ENCODE results near the gene CCAR1.
"Not testable (repeated sequence)": the region's sequence is repeated elsewhere in the genome, so short reads cannot be mapped to it uniquely, and the experiment has no call there.

The CCAR1 gene

GRCh38 chr10:68827592-68827959 lies 106.5 kb downstream of the CCAR1 start:
- H3K4me1 Mint-ChIP-seq, H3K27ac Mint-ChIP-seq, H3K36me3 Mint-ChIP-seq, DNase-seq, H3K9me3 Mint-ChIP-seq: not testable (repeated sequence)
- ATAC-seq (replicated peaks): peak in 1 of 2 donors; percentile 55
- Mint-ChIP-seq H3K4me3 (peak overlapping the region in 1 of 2 donors; percentile 80), H3K27me3 (peaks cover 5 to 12% of the 10 kb centered on the region in 2 donors)

- not testable (repeated sequence) for DNase-seq, H3K27ac Mint-ChIP-seq, H3K36me3 Mint-ChIP-seq, H3K9me3 Mint-ChIP-seq, H3K4me1 Mint-ChIP-seq
- ATAC-seq (replicated peaks): peak; percentile 57
- Mint-ChIP-seq H3K4me3 (peak overlapping the region; percentile 56 to 75), H3K27me3 (peaks cover 5 to 12% of the 10 kb centered on the region in 2 donors)
These were observed 107.1 kb downstream of the CCAR1 start for GRCh38 chr10:68828083-68828601.

- Mint-ChIP-seq H3K36me3 (no peaks in the 10 kb centered on the region), H3K27me3 (peaks cover 5 to 12% of the 10 kb centered on the region in 2 donors), H3K4me3 (no peak overlapping the region), H3K9me3 (no peaks in the 10 kb centered on the region), H3K4me1 (no peaks in the 10 kb centered on the region), H3K27ac (no peak overlapping the region)
- DNase-seq (no peak), ATAC-seq (replicated peaks) (no peak)
These were observed 107.8 kb downstream of the CCAR1 start for GRCh38 chr10:68828833-68829232.

- DNase-seq (no peak), ATAC-seq (replicated peaks) (no peak)
- no peaks in the 10 kb centered on the region for H3K36me3 Mint-ChIP-seq
- H3K4me3 Mint-ChIP-seq: no peak overlapping the region
- H3K9me3 Mint-ChIP-seq: no peaks in the 10 kb centered on the region
- H3K27ac Mint-ChIP-seq: no peak overlapping the region
- peaks cover 5 to 12% of the 10 kb centered on the region in 2 donors for H3K27me3 Mint-ChIP-seq
- H3K4me1 Mint-ChIP-seq: no peaks in the 10 kb centered on the region
These were observed 108.5 kb downstream of the CCAR1 start for GRCh38 chr10:68829521-68829920.

GRCh38 chr10:68829952-68830351 lies 108.9 kb downstream of the CCAR1 start:
- Mint-ChIP-seq H3K4me3 (no peak overlapping the region), H3K9me3 (no peaks in the 10 kb centered on the region), H3K27ac (no peak overlapping the region), H3K27me3 (peaks cover 5 to 12% of the 10 kb centered on the region in 2 donors), H3K4me1 (no peaks in the 10 kb centered on the region), H3K36me3 (no peaks in the 10 kb centered on the region)
- DNase-seq: no peak
- ATAC-seq (replicated peaks): no peak

- H3K9me3 Mint-ChIP-seq: no peaks in the 10 kb centered on the region
- H3K36me3 Mint-ChIP-seq: no peaks in the 10 kb centered on the region
- DNase-seq (no peak), ATAC-seq (replicated peaks) (no peak)
- H3K4me3 Mint-ChIP-seq: no peak overlapping the region
- no peak overlapping the region for H3K27ac Mint-ChIP-seq
- no peaks in the 10 kb centered on the region for H3K27me3 Mint-ChIP-seq
- H3K4me1 Mint-ChIP-seq: no peaks in the 10 kb centered on the region
These were observed 111.0 kb downstream of the CCAR1 start for GRCh38 chr10:68831961-68832455.

GRCh38 chr10:68832601-68833000 lies 111.6 kb downstream of the CCAR1 start:
- H3K27me3 Mint-ChIP-seq: no peaks in the 10 kb centered on the region
- no peaks in the 10 kb centered on the region for H3K9me3 Mint-ChIP-seq
- DNase-seq (no peak), ATAC-seq (replicated peaks) (no peak)
- H3K4me1 Mint-ChIP-seq: no peaks in the 10 kb centered on the region
- no peak overlapping the region for H3K4me3 Mint-ChIP-seq
- no peak overlapping the region for H3K27ac Mint-ChIP-seq
- H3K36me3 Mint-ChIP-seq: no peaks in the 10 kb centered on the region

- H3K4me3 Mint-ChIP-seq: no peak overlapping the region
- H3K36me3 Mint-ChIP-seq: no peaks in the 10 kb centered on the region
- no peak for ATAC-seq (replicated peaks)
- no peaks in the 10 kb centered on the region for H3K9me3 Mint-ChIP-seq
- no peak overlapping the region for H3K27ac Mint-ChIP-seq
- no peaks in the 10 kb centered on the region for H3K27me3 Mint-ChIP-seq
- DNase-seq: no peak
- no peaks in the 10 kb centered on the region for H3K4me1 Mint-ChIP-seq
These were observed 116.7 kb downstream of the CCAR1 start for GRCh38 chr10:68837626-68838322.

- H3K27me3 Mint-ChIP-seq; H3K27ac Mint-ChIP-seq; H3K9me3 Mint-ChIP-seq; H3K36me3 Mint-ChIP-seq; H3K4me1 Mint-ChIP-seq; ATAC-seq (replicated peaks); DNase-seq; H3K4me3 Mint-ChIP-seq: not testable (repeated sequence)
These were observed 119.6 kb downstream of the CCAR1 start for GRCh38 chr10:68840650-68841049.
